Right lobe of liver (tissue), 6 donors: ENCODE results near the gene ECI1. TPM values are rescaled to one million over a fixed set of nuclear protein-coding genes. Genes with fewer than 3 reads are reported as not detected.

Experiments
- ATAC-seq, 4 donors: fragments of 200-7000 bp; cut with Tn5 transposase; one replicate each; pipeline ENCODE4 v1.9.1; 2020; ENCODE audit warnings: mild to moderate bottlenecking in 4 of 4, moderate library complexity in 4 of 4
- DNase-seq, 3 donors: peaks; one replicate each; pipeline ENCODE4 v3.0.0-alpha.2; 2020
- H3K27ac ChIP-seq, 3 donors: fragments of 200-600 bp; one replicate each; pipeline ENCODE4 v1.8.0; 2022
- H3K27me3 ChIP-seq, 2 donors: fragments of 200-600 bp; one replicate each; pipeline ENCODE4 v1.8.0; 2022
- H3K36me3 ChIP-seq, 4 donors: fragments of 200-600 bp; sonication (generic) in 1 of 4; one replicate each; pipeline versions ENCODE4 v1.5.1 to v1.8.0; 2017 to 2022; ENCODE audit warnings: control low read depth in 1 of 4
- H3K4me1 ChIP-seq, 4 donors: fragments of 200-600 bp; sonication (generic) in 1 of 4; one replicate each; pipeline versions ENCODE4 v1.5.1 to v1.8.0; 2017 to 2022; ENCODE audit warnings: control low read depth in 1 of 4
- H3K4me3 ChIP-seq, 3 donors: fragments of 200-600 bp; one replicate each; pipeline ENCODE4 v1.8.0; 2022
- H3K9me3 ChIP-seq, 4 donors: fragments of 200-600 bp; sonication (generic) in 1 of 4; one replicate each; pipeline versions ENCODE4 v1.5.1 to v1.8.0; 2017 to 2022; ENCODE audit warnings: control low read depth in 1 of 4
- POLR2A ChIP-seq: fragments of 450-650 bp; IDR thresholded peaks from one replicate; pipeline ENCODE4 v1.6.1; 2017; ENCODE audit warnings: antibody characterized with exemption, mild to moderate bottlenecking
- WGBS: methylation state at CpG from one replicate; pipeline ENCODE4 v1.1.6; 2018; ENCODE audit warnings: low coverage, low lambda C conversion rate; ENCODE audit not compliant: insufficient coverage; ENCODE audit errors: missing lambda C conversion rate; 5-methylcytosine and 5-hydroxymethylcytosine counted together
- intact Hi-C, 2 donors: fragments of 100-400 bp; cut with DNase I; formaldehyde crosslinking; loops; one replicate each; pipeline versions ENCODE4 v1.11.2 to v1.14.1; 2022
- total RNA-seq, 6 experiments: library from RNA; depleted of rRNA in 2 of 6; stranded (reverse); fragments of >200 nt in 2 of 6; fragmentation: NEBNext Ultra II Directional in 3 of 6; extraction: Animal tissue kit (Norgen Biotek cat#: 25700) in 3 of 6; gene quantifications; one replicate each; pipeline versions ENCODE4 v1.1.0 to v1.2.4, GENCODE V29; 2016 to 2023
- TF ChIP-seq, protein P1 (sequence below), 4 donors: fragments of 200-600 bp in 3 of 4; fragments of 450-650 bp in 1 of 4; IDR thresholded peaks; one replicate each; pipeline versions ENCODE4 v1.5.1 to v1.8.0; 2016 to 2022; ENCODE audit warnings: antibody characterized with exemption in 4 of 4, mild to moderate bottlenecking in 2 of 4
- donor health status: DM: no; HTN: yes; CAD: no.
- donor health status: DM: no; HTN: no; CAD: no.
- donor health status: DM: no; HTN: no; CAD: no.
- donor health status: DM: no; HTN: yes; CAD: no.
- donor health status: DM: no; HTN: yes; CAD: no.

Gene ECI1
- total RNA-seq, 6 experiments from 2014 or later = 68.1 to 150 (median 85.5) TPM

GRCh38 chr16:2280981-2281542, 29.7 kb upstream of the ECI1 start:
- H3K27ac ChIP-seq = no peak overlapping the region
- no peak for DNase-seq
- H3K27me3 ChIP-seq = no peaks in the 10 kb centered on the region
- no peaks in the 10 kb centered on the region for H3K4me1 ChIP-seq
- intact Hi-C loops = no loop called here
- no peak for TF ChIP-seq POLR2A
- TF ChIP-seq, protein P1, sequence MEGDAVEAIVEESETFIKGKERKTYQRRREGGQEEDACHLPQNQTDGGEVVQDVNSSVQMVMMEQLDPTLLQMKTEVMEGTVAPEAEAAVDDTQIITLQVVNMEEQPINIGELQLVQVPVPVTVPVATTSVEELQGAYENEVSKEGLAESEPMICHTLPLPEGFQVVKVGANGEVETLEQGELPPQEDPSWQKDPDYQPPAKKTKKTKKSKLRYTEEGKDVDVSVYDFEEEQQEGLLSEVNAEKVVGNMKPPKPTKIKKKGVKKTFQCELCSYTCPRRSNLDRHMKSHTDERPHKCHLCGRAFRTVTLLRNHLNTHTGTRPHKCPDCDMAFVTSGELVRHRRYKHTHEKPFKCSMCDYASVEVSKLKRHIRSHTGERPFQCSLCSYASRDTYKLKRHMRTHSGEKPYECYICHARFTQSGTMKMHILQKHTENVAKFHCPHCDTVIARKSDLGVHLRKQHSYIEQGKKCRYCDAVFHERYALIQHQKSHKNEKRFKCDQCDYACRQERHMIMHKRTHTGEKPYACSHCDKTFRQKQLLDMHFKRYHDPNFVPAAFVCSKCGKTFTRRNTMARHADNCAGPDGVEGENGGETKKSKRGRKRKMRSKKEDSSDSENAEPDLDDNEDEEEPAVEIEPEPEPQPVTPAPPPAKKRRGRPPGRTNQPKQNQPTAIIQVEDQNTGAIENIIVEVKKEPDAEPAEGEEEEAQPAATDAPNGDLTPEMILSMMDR (IDR thresholded peaks at IDR 0.05) = no peak
- H3K9me3 ChIP-seq = no peaks in the 10 kb centered on the region
- 77% methylated on average over 9 of the region's 24 CpGs for WGBS
- H3K36me3 ChIP-seq = no peaks in the 10 kb centered on the region
- no peak for ATAC-seq
- H3K4me3 ChIP-seq = no peak overlapping the region

- Histone ChIP-seq H3K36me3 (no peaks in the 10 kb centered on the region), H3K4me1 (no peaks in the 10 kb centered on the region), H3K4me3 (no peak overlapping the region), H3K9me3 (no peaks in the 10 kb centered on the region), H3K27ac (no peak overlapping the region), H3K27me3 (no peaks in the 10 kb centered on the region)
- WGBS = 100% methylated on average over 2 of the region's 8 CpGs
- TF ChIP-seq POLR2A = no peak
- TF ChIP-seq, protein P1 (IDR thresholded peaks at IDR 0.05) = no peak
- ATAC-seq (no peak), DNase-seq (no peak)
- intact Hi-C loops = no loop called here
Observed at GRCh38 chr16:2280461-2280860, 29.1 kb upstream of the ECI1 start.

GRCh38 chr16:2278956-2279800, 27.8 kb upstream of the ECI1 start:
- H3K27me3 ChIP-seq = no peaks in the 10 kb centered on the region
- no peaks in the 10 kb centered on the region for H3K4me1 ChIP-seq
- H3K36me3 ChIP-seq = no peaks in the 10 kb centered on the region
- WGBS = 77% methylated on average over 6 of the region's 26 CpGs
- TF ChIP-seq, protein P1 (IDR thresholded peaks at IDR 0.05) = no peak
- no peak for TF ChIP-seq POLR2A
- no peak overlapping the region for H3K27ac ChIP-seq
- H3K9me3 ChIP-seq = no peaks in the 10 kb centered on the region
- no peak overlapping the region for H3K4me3 ChIP-seq
- ATAC-seq (no peak), DNase-seq (no peak)
- intact Hi-C loops = no loop called here

DNA sequence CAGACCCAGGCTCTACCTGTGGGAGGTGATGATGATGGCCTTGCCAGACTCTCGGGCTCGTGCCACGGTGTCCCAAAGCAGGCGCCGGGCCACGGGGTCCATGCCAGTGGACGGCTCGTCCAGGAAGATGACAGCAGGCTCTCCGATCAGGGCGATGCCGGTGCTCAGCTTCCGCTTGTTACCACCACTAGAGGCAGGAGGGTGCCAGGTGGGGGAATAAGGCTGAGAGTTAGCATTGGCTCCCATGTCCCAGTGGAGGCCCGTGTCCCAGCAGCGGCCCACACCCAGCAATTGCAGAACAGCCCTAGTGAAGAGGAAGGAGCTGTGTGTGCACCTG, 26.9 kb upstream of the ECI1 start:
- H3K4me3 ChIP-seq = no peak overlapping the region
- H3K4me1 ChIP-seq = no peaks in the 10 kb centered on the region
- intact Hi-C loops = no loop called here
- no peak overlapping the region for H3K27ac ChIP-seq
- H3K36me3 ChIP-seq = no peaks in the 10 kb centered on the region
- no peaks in the 10 kb centered on the region for H3K9me3 ChIP-seq
- DNase-seq = no peak
- no peak for ATAC-seq
- H3K27me3 ChIP-seq = no peaks in the 10 kb centered on the region
- 60% methylated on average over 3 of the region's 14 CpGs for WGBS
- TF ChIP-seq POLR2A = no peak
- TF ChIP-seq, protein P1 (IDR thresholded peaks at IDR 0.05) = no peak
